GM18511 (cell line): ENCODE measurements around the gene TTC28.

Experiments
- ATAC-seq: cut with Tn5 transposase; IDR thresholded peaks from one replicate; pipeline ENCODE4 v1.9.1; 2021; ENCODE audit warnings: mild to moderate bottlenecking, moderate library complexity; ENCODE audit not compliant: unreplicated experiment

TTC28 gene

GRCh38 chr22:28018461-28018927 is 661.1 kb downstream of the TTC28 start:
- no peak for ATAC-seq

DNA sequence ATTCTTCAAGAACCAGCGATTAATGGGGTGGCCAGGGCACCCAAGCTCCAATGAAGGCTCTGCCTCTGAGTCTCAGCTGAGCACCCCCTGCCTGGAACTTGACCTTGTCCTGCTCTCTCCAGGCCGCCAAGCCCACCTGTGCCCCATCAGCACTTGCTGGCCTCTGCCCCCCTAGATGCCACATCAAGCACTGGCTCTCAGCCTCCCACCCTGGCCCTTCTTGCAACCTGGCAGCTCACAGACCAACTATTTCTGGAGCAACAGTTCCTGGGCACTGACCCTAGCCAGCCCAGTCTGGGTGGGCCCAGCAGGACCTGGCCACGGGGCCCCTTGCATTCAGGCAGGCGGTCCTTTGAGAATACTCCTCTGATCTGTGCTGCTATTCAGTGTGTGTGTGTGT is 661.8 kb downstream of the TTC28 start:
- ATAC-seq, result no peak

DNA sequence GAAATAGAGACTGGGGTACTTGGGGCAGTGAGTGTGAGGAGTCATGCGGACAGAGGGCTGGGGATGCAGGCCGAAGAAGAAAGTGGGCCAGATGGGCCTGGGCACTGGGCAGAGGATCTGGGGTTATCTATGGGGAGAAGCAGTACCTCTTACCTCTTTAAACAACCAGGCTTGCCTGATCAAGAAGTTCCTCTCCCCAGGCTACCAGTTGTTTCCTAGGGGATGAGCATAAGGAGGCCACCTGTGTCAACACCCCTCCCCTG is 662.2 kb downstream of the TTC28 start:
- ATAC-seq, result no peak

DNA sequence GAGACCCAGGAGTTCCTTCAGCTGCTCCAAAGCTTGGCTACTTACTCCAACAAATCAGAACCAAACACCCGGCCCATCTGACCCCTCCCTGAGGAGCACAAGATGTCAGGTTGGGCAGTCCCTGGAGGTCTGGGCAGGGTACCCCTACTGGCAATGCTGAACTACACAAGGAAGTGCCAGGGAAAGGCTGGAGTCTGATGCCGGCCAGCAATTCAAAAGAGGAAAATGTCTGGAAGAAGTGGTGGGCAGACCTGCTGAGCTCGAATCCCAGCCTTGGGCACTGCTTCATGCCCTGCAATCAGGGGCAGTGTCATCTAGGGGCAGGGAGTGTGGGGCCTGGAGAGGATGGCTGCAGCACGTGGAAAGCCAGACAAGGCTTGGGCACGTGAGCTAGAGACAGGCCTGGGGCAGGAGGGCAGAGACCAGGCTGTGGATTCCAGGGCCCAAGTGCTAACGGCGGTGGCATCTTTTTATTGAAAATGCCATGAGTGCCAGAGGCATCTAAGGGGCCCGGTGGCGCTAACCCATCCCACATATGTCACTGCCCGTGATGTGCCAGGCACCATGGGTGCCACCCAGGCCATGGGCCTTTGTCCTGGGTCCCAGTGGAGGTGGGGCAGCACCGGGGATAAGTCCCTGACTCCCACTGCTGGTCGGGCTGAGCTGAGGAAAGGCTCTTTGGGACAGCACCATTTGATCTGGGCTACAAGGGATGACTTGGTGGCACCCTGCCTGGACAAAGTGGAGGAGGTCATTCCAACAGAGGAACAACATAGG is 662.7 kb downstream of the TTC28 start:
- ATAC-seq, result no peak

DNA sequence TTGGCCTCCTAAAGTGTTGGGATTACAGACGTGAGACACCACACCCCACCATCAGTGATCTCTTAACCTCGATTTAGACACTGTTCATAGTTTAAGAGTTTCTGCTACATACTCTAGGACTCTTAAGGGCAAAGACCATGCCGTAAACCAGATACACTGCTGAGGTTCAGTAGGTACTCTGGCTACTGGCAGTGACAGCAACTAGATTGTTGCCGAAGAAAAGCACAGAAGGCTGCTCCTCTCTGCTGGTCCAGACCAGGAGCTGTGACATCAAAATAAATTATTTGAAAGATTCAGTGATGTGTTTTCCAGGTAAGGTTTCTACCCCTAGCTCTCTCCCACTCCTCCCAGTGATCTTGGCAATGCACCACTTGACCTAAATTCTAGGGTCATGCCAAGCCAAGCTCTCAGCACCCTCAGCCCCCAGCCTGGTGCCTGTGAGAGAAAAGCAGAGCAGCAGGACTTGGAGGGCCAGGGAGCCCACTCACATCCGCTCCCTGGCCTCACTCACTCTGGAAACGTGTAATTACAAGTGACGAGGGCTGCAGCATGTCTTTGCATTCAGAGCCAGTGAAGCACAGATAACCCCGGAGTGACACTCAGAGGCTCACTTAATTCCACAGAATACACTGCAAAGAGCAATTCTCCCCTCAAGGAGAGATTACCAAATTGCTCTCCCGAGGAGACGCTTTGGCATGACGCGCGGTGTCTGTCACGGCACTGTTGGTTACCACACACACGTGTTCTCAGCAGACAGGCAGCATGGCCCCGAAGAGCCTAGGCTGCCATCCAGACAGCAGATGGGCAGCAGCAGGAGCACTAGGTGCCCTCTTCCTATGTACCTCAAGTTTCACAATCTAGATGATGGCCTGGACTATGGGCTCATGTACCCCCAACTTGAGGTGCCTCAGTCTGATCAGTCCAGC is 663.7 kb downstream of the TTC28 start:
- ATAC-seq, result no peak

DNA sequence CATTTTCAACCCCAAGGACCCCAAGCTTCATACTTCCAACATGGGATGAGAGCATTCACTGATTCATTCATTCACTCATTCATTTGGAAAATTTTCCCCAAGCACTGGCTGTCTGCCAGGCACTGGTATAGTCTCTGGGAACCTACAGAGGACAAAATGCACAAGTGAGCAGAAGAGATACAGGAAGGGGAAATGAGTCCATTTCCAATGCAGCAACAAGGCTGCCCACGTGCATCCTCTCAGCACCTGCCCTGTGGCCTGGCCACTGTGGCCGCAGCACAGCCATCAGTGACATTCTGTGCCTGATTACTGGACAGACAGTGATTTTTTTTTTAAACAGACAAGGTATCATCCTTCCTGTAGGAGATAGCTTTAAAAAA is 664.6 kb downstream of the TTC28 start:
- ATAC-seq, result no peak

GRCh38 chr22:28014211-28015045 is 665.2 kb downstream of the TTC28 start:
- no peak for ATAC-seq

- ATAC-seq, result no peak
Measured at GRCh38 chr22:28013611-28014010, 666.0 kb downstream of the TTC28 start.

GRCh38 chr22:28012832-28013460 is 666.7 kb downstream of the TTC28 start:
- no peak for ATAC-seq

- no peak for ATAC-seq
Measured at GRCh38 chr22:28009272-28009827, 670.3 kb downstream of the TTC28 start.

GRCh38 chr22:28008649-28009048 is 671.0 kb downstream of the TTC28 start:
- no peak for ATAC-seq

GRCh38 chr22:28008056-28008455 is 671.6 kb downstream of the TTC28 start:
- no peak for ATAC-seq

GRCh38 chr22:28006271-28006670 is 673.4 kb downstream of the TTC28 start:
- ATAC-seq, result no peak

DNA sequence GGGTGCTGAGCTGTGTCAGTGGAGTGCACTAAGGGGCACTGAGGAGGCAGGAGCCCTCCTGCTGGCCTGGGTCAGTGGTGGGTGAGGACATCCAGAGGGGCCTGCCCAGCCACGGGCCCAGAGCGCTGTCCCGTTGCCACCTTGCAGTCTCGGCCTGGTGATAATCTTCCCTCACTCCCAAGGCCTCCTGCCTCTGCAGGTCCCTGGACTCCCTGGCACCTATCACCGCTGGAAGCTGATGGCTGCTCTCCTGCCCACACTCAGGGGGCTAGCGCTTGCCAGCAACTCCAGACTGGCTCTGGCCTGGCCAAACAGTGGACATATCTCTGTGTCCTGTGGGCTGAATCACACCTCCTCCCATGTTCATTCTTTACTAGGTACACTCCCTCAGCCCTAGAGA is 674.1 kb downstream of the TTC28 start:
- no peak for ATAC-seq

- ATAC-seq, result no peak
Measured at GRCh38 chr22:28004021-28004420, 675.6 kb downstream of the TTC28 start.

- no peak for ATAC-seq
Measured at GRCh38 chr22:28002863-28003565, 676.6 kb downstream of the TTC28 start.

- ATAC-seq, result no peak
Measured at GRCh38 chr22:28002181-28002700, 677.4 kb downstream of the TTC28 start.

DNA sequence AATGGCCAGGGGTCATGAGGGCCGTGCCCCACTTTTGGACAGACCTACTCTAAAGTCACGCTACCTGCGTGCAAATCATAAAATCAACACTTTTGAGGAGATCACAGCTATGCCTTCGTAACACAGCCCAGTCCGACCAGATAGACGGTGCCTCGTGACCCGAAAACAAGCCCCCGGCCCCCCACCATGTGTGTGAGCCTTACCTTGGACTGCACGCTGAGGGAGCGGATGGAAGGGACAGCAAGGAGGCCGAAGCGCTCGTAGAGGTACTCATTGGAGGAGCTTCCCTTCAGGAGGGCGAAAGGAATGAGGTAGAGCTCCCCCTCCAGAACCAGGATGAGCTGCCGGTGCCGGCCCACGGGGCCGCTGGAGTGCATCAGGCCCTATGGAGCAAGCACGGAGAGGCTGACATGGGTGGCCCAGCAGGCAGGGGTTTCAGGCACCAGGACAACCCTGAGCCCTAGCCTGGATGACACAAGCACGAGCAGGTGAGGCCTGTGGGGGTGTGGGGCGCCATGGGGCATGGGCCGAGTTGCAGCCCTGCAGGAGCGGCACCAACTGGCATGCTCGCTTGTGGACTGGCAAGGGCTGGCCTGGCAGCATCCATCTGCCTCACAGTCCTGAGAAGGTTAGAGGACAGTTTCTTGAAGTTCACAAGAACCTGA is 678.3 kb downstream of the TTC28 start:
- ATAC-seq, result no peak

DNA sequence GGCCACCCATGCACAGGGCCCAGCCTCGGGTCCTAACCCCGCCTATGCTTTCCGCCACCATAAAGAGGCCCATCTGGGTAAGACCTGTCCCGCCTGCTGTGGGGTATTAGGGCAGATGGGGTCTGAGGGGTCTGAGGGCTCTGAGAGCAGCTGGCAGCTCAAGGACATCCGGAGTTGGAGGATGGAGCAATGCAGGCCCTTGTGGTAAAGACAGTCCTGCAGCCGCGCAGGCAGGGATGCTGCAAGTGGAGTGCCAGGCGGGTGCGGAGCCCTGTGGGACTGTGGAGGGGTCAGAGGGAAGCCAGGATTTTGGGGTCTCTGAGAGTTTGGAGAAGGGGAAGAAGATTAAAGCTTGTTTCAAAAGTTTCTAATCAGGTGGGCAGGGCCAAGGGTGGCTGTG is 679.3 kb downstream of the TTC28 start:
- ATAC-seq, result no peak
